Measurements from ENCODE around the gene MORF4L1. TPM values are rescaled to one million over a fixed set of nuclear protein-coding genes. Genes with fewer than 3 reads are reported as not detected.
A peak's percentile ranks its signal among the peaks of the same experiment; 100 is the strongest.

MORF4L1 gene
- total RNA-seq, 2 experiments from 2014 or later, result 275 to 293 TPM

DNA sequence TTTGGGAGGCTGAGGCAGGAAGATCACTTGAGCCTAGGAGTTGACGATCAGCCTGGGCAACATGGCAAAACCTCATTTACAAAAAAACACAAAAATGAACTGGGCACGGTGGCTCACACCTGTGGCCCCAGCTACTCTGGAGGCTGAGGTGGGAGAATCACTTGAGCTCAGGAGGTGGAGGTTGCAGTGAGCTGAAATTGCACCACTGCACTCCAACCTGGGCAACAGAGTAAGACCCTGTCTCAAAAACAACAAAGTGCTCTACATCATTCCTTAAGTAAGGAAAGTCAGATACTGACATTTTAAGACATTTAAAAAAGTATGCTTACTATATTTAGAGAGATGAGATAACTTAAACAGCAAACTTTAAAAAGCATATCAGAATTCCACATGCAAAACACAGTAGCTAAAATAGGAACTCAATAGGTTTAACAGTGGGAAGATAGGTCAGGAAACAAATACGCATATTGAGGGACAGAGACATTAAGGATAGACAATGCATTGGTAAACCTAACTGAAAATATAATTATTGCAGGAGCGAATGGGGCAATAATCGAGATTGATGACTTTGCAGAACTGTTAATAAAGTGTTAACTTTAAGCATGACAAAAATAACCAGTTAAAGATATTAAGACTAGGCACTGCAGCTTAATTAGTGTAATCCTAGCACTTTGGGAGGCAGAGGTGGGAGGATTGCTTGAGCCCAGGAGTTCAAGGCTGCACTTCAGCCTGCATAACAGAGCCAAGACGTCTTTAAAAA is 32.1 kb downstream of the MORF4L1 start:
- no peak overlapping the region for H3K4me3 Mint-ChIP-seq
- DNase-seq, result no peak
- no peaks in the 10 kb centered on the region for H3K9me3 Mint-ChIP-seq
- peaks cover 2% of the 10 kb centered on the region for H3K4me1 Mint-ChIP-seq
- no peaks in the 10 kb centered on the region for H3K27me3 Mint-ChIP-seq
- H3K27ac Mint-ChIP-seq, result peak overlapping the region; percentile 0
- H3K36me3 Mint-ChIP-seq, result peaks cover 28% of the 10 kb centered on the region

DNA sequence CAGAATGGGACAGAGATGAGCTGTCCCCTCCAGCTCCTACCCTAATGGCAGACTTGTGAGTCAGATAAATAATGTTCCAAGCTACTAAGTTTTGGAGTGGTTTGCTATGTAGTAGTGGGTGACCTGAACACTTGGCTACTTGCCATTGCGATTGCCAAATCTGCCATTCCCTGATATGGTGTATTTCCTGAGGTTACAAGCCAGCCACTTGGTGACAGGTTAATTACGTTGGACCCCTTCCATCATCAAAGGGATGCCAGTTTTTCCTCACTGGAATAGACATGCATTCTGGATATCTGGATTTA is 33.6 kb downstream of the MORF4L1 start:
- peaks cover 31% of the 10 kb centered on the region for H3K36me3 Mint-ChIP-seq
- no peak for DNase-seq
- H3K4me3 Mint-ChIP-seq, result no peak overlapping the region
- no peak overlapping the region for H3K27ac Mint-ChIP-seq
- peaks cover 2% of the 10 kb centered on the region for H3K4me1 Mint-ChIP-seq
- no peaks in the 10 kb centered on the region for H3K27me3 Mint-ChIP-seq
- H3K9me3 Mint-ChIP-seq, result no peaks in the 10 kb centered on the region

DNA sequence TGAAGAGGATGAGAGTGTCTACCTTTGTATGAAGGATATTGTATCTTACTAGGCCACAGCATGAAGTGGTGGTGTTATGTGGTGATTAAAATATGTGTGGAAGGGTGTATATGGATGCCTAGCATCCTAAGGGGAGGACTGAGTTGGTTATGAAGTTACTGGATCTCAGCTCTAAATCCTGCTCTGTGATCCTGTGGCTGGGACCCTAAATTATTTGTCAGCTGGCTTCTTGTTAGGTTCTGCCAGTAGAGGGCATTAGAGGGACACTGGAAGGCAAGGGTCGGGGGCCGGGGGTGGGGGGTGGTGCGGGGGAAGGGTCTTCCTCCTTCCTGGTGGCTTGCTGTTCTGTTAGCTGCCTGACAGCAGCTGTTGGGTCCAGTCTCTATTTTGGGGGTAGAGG is 34.9 kb downstream of the MORF4L1 start:
- Mint-ChIP-seq H3K4me1 (peaks cover 2% of the 10 kb centered on the region), H3K9me3 (no peaks in the 10 kb centered on the region), H3K36me3 (peaks cover 22% of the 10 kb centered on the region), H3K27me3 (no peaks in the 10 kb centered on the region), H3K27ac (no peak overlapping the region), H3K4me3 (no peak overlapping the region)
- DNase-seq, result no peak

DNA sequence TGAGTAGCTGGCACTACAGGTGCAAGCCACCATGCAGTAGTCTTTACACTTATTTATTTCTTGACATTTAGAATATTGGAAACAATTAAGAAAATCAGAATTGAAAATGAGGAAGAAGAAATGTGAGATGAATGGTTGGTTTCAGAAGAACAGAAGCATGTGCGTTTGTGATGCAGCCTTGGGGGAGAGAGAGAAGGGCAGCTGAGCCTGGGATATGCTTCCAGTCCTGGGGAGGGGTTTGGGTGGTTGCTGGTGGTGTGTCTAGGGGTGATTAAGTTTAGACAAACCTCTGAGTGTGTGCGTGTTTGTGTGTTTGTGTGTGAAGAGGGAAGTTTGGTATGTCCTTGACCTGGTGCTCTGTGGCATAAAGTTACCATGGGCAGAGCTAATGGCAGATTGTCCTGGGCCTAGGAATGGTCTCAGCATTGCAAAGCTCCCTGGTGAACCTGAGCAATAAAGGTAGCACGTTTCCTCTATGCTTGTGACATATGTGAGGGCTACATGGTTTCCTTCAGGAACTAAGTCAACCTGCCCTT is 36.5 kb downstream of the MORF4L1 start:
- no peaks in the 10 kb centered on the region for H3K9me3 Mint-ChIP-seq
- no peaks in the 10 kb centered on the region for H3K27me3 Mint-ChIP-seq
- H3K4me1 Mint-ChIP-seq, result peaks cover 2% of the 10 kb centered on the region
- H3K36me3 Mint-ChIP-seq, result peaks cover 27% of the 10 kb centered on the region
- no peak overlapping the region for H3K4me3 Mint-ChIP-seq
- H3K27ac Mint-ChIP-seq, result no peak overlapping the region
- DNase-seq, result no peak

DNA sequence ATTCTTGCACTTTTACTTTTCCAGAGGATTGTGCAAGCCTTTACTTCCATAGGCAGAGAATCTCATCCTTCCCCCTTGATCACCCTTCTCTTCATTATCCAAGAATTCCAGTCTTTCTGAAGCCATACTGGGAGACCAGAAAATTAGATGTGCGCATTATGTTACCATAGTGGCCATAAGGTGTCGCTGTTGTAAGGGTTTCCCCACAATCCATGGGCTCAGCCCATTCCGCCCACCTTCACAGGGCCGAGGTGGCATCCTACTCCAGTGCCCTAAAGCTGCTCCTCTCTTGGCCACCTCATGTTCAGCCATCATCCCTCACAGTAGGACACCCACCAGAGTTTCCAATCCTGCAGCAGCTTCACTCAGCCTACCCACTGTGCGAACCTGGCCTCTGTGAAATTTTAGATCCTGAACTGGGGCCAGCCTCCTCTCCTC is 37.1 kb downstream of the MORF4L1 start:
- peak; percentile 12 for DNase-seq
- Mint-ChIP-seq H3K9me3 (no peaks in the 10 kb centered on the region), H3K4me3 (no peak overlapping the region), H3K4me1 (peaks cover 2% of the 10 kb centered on the region), H3K36me3 (peaks cover 27% of the 10 kb centered on the region), H3K27me3 (no peaks in the 10 kb centered on the region), H3K27ac (peak overlapping the region; percentile 43)

DNA sequence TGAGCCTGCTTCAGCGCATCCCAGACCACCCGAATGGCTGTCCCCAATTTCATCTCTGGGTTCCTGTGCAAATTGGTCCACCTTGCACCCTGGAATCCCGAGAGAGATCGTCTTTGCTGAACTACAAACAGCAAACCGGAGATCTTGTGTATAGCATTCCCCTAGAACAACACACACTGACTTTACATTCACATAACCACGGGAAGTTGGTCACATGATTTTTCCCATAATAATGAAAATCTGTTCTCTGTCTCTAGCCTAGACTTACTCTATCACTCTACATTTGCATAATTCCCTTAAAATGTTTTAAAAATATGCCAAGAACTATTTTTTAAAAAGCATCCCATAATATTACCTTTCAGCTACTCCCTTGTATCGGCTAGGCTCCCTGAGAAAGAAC is 37.6 kb downstream of the MORF4L1 start:
- Mint-ChIP-seq H3K4me3 (no peak overlapping the region), H3K36me3 (peaks cover 27% of the 10 kb centered on the region), H3K27ac (peak overlapping the region; percentile 43), H3K9me3 (no peaks in the 10 kb centered on the region), H3K27me3 (no peaks in the 10 kb centered on the region), H3K4me1 (peaks cover 2% of the 10 kb centered on the region)
- DNase-seq, result no peak

DNA sequence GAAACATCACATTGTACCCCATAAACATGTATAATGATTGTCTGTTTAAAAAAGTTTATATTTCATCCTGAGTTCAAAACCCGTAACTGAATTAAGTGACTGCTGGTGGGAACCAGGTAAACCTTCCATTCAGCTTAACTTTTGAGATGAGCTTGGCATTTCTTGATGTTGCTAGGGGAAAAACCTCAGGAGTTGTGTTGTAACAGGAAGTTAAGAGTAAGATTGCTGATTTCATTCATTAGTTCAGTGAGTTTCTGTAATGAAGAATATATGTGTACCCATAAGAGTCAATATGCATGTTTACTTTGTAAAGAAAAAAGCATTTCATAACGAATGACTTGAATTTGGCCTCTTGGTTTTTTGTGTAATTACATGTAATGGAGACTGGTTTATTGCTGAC is 39.6 kb downstream of the MORF4L1 start:
- no peaks in the 10 kb centered on the region for H3K27me3 Mint-ChIP-seq
- DNase-seq, result no peak
- H3K4me1 Mint-ChIP-seq, result peaks cover 2% of the 10 kb centered on the region
- H3K9me3 Mint-ChIP-seq, result no peaks in the 10 kb centered on the region
- peaks cover 18% of the 10 kb centered on the region for H3K36me3 Mint-ChIP-seq
- no peak overlapping the region for H3K4me3 Mint-ChIP-seq
- H3K27ac Mint-ChIP-seq, result no peak overlapping the region

DNA sequence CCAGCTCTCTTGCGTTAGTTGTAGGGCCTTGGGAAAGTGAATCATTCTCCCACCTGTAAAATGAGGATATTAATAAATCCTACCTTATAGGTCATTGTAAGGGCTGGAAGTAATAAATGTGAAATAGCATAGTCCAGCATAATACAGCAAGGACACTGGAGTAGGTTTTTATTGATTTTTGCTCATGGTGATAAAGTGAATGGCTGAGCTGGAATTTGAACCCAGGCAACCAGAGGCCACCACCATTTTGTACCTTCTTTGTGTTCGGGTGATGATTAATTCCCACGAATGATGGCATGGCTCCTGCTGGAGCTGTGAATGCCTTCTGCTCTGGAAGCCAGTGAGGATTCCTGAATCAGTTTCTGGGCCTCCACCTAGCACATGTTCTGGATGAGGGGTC is 40.3 kb downstream of the MORF4L1 start:
- H3K4me1 Mint-ChIP-seq, result peaks cover 4% of the 10 kb centered on the region
- peaks cover 17% of the 10 kb centered on the region for H3K36me3 Mint-ChIP-seq
- H3K27ac Mint-ChIP-seq, result no peak overlapping the region
- H3K27me3 Mint-ChIP-seq, result no peaks in the 10 kb centered on the region
- no peak for DNase-seq
- no peak overlapping the region for H3K4me3 Mint-ChIP-seq
- H3K9me3 Mint-ChIP-seq, result no peaks in the 10 kb centered on the region

DNA sequence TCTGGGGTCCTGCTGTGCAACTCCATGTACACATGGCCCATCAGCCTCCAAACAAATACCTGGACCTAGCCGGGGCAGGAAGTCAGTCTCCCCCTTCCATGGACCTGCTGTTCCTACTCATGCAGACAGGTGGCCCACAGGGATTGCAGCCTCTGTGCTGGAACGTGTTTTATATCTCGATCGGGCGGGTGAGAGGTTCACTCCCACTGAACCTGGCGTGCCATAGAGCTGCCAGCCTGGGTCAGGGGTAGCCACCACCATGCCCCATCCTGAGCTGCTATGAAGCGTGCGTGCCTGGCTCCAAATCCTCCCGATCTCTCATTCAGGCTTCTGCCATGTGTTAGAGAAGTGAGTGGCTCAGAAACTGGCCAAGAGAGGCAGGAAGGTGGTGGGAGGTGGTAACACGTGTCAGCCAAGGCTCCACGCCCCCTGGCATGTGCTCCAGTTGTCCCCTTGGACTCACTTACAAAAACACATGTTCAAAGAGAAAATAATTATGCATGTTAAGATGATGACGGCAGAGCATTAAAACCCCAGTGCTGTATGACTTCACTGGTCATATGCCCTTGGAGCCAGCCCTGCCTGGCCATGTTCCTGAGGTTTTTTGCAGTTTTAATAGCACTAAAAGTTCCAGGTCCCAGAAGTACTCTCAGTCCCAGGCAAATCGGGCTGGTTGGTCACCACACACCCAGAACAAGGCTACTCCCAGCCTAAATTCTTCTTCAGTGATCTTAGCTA is 41.5 kb downstream of the MORF4L1 start:
- Mint-ChIP-seq H3K27me3 (no peaks in the 10 kb centered on the region), H3K36me3 (peaks cover 15% of the 10 kb centered on the region), H3K4me3 (no peak overlapping the region), H3K4me1 (peaks cover 1% of the 10 kb centered on the region), H3K27ac (peak overlapping the region; percentile 56), H3K9me3 (no peaks in the 10 kb centered on the region)
- no peak for DNase-seq

DNA sequence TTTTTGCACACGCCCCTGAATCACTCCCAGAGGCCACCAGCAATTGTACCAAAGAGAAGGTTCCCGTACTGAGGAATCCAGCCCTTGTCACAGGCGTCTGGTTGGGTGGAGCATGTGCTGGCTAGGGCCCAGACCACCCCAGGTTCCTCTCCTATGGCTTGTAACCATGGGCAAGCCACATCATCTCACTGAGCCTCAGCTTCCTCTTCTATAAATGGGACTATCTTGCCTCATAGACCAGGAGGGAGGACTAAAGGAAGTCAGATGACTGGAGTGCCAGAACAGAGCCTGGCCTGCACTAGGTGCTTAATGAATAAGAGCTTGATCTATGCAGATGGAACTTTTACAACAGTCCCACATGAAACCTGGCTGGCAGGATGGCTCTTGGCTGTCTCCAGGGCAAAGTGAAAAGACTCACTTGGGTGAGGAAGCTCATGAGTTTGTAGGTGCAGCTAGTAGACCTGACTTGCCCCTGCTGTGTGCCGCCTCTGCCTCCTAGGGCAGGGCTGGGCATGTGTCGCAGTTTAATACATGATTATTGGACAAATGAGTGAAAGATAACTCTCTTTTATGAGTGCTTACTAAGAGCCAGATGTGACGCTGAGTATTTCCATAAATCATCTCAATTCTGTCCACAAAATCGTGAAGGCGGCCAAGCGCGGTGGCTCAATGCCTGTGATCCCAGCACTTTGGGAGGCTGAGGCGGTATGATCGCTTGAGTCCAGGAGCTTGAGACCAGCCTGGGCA is 42.8 kb downstream of the MORF4L1 start:
- DNase-seq, result no peak
- no peaks in the 10 kb centered on the region for H3K27me3 Mint-ChIP-seq
- peaks cover 1% of the 10 kb centered on the region for H3K4me1 Mint-ChIP-seq
- H3K9me3 Mint-ChIP-seq, result no peaks in the 10 kb centered on the region
- H3K36me3 Mint-ChIP-seq, result peaks cover 8% of the 10 kb centered on the region
- no peak overlapping the region for H3K27ac Mint-ChIP-seq
- no peak overlapping the region for H3K4me3 Mint-ChIP-seq

DNA sequence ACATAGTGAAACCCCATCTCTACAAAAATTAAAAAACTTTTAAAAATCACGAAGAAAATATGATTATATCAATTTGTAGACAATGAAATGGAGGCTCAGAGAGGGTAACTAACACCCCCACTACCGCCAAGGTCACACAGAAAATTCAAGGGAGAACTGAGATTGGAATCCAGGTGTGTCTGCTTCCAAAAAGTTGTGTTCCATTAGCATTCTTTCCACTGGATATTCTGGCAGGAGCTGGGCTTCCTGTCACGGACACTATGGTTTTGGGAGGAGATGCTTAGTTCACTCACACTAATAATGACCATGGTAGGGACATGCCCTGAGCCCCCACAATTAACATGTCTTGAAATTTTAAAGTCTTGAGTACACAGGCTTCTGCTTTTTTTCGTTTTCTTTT is 43.4 kb downstream of the MORF4L1 start:
- no peak for DNase-seq

DNA sequence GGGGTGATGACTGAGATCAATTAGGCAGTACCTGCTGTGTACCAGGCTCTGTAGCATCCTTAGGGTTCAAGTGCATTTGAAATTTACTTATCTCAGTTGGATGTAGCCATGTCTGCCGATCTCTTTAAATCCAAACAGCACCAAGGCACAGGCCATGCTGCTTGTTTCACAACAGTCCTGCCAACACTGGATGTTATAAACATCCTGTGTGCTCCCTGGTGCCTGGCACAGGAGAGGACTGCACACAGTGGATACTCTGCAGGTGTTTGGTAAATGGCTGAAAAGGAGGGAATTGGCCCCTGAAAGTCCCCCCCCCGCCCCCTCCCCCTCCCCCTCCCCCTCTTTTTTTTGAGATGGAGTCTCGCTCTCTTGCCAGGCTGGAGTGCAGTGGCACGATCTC is 45.2 kb downstream of the MORF4L1 start:
- peaks cover 11% of the 10 kb centered on the region for H3K36me3 Mint-ChIP-seq
- no peak overlapping the region for H3K4me3 Mint-ChIP-seq
- H3K4me1 Mint-ChIP-seq, result peaks cover 1% of the 10 kb centered on the region
- no peaks in the 10 kb centered on the region for H3K27me3 Mint-ChIP-seq
- no peaks in the 10 kb centered on the region for H3K9me3 Mint-ChIP-seq
- DNase-seq, result no peak
- no peak overlapping the region for H3K27ac Mint-ChIP-seq

More for the DNA sequence above, 43.4 kb downstream of the MORF4L1 start:
- Mint-ChIP-seq H3K9me3 (no peaks in the 10 kb centered on the region), H3K27ac (no peak overlapping the region), H3K36me3 (peaks cover 8% of the 10 kb centered on the region), H3K4me1 (peaks cover 1% of the 10 kb centered on the region), H3K4me3 (no peak overlapping the region), H3K27me3 (no peaks in the 10 kb centered on the region)

DNA sequence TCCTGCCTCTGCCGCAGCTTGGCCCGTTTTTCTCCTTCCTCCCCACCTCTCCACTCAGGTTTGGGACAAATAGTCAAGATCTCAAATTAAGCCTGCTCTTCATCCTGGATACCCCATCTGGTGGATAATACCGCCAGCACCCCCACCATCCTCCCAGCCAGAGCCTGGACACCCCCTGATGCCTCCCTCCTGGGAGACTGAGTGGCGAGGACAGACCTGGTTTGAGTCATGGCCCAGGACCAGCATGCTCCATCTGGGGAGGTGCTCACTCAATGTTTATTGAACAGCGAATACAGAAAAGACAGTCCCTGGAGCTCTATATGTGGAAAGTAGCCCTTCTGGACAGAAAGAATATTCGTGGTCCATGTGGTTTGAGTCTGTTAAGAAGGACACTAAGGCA is 48.8 kb downstream of the MORF4L1 start:
- Mint-ChIP-seq H3K4me3 (no peak overlapping the region), H3K9me3 (no peaks in the 10 kb centered on the region), H3K27ac (no peak overlapping the region), H3K4me1 (peaks cover 1% of the 10 kb centered on the region), H3K27me3 (no peaks in the 10 kb centered on the region), H3K36me3 (peaks cover 6% of the 10 kb centered on the region)
- no peak for DNase-seq

DNA sequence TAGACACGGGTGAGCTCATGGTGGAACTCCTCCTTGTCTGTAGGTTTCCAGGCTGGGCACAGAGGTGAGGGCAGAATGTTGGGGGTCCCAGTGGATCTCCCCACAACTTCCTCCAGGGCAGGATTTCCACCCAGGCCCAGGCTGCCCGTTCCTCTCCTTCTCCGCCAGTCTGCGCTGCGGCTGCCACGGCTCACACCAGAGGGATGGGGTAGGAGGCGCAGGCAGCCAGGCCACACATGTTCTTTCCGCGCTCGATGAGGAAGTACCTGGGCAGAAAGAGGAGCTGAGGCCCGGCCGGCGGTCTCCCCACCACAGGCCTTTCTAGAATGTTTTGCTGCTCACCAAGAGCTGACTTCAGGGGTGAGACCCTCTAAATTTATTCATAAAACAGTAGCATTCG is 49.2 kb downstream of the MORF4L1 start:
- H3K36me3 Mint-ChIP-seq, result peaks cover 5% of the 10 kb centered on the region
- H3K4me3 Mint-ChIP-seq, result no peak overlapping the region
- no peak for DNase-seq
- H3K4me1 Mint-ChIP-seq, result peaks cover 1% of the 10 kb centered on the region
- no peaks in the 10 kb centered on the region for H3K9me3 Mint-ChIP-seq
- no peak overlapping the region for H3K27ac Mint-ChIP-seq
- no peaks in the 10 kb centered on the region for H3K27me3 Mint-ChIP-seq

DNA sequence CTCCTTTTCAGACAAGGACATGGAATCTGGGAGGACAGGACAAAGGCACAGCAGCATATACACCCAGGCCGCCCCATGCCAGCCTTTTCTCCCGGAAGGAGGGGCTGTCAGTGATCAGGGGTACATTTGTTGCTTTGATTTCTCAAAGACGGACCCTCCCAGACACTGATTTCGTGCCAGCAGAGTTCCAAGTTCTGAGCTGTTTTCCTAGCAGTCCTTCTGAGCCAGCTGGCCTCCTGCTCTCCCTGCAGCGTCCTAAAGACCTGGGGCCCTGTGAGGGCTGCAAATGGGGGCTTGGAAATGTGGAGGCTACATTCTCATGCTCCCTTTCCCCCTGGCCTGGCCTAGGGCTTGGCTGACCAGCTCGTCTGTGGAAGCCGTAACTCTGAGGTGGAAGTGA is 49.8 kb downstream of the MORF4L1 start:
- Mint-ChIP-seq H3K36me3 (peaks cover 5% of the 10 kb centered on the region), H3K27ac (no peak overlapping the region), H3K4me3 (no peak overlapping the region), H3K27me3 (no peaks in the 10 kb centered on the region), H3K4me1 (peaks cover 1% of the 10 kb centered on the region), H3K9me3 (no peaks in the 10 kb centered on the region)
- no peak for DNase-seq

Measured in activated naive CD8-positive, alpha-beta T cell treated with anti-CD3 and anti-CD28 coated beads for 36 hours (primary cell).